HL-60 (cell line): ENCODE measurements around the gene ZNF746.
"Not testable (repeated sequence)": the region's sequence is repeated elsewhere in the genome, so short reads cannot be mapped to it uniquely, and the experiment has no call there.

ENCODE experiments used
- DNase-seq, 2 experiments: peaks; one replicate each; pipeline ENCODE4 v3.0.0-alpha.2; 2010 to 2020; ENCODE audit warnings: low read depth in 1 of 2, low spot score in 1 of 2
- H3K27ac ChIP-seq: fragments of 250-450 bp; sonication (Bioruptor Pico); replicated peaks from 2 replicates; pipeline ENCODE4 v1.5.1; 2020; ENCODE audit warnings: mild to moderate bottlenecking, moderate library complexity
- H3K27me3 ChIP-seq: fragments of 250-450 bp; sonication (Bioruptor Pico); 2 replicates; pipeline ENCODE4 v1.5.1; 2021; ENCODE audit warnings: mild to moderate bottlenecking, moderate library complexity; ENCODE audit not compliant: insufficient read depth, poor library complexity, severe bottlenecking
- H3K4me3 ChIP-seq: replicated peaks from 2 replicates; pipeline ENCODE4 v1.5.1; 2011; ENCODE audit warnings: mild to moderate bottlenecking, control low read depth, low read length; ENCODE audit not compliant: insufficient read depth
- CTCF ChIP-seq: IDR thresholded peaks from one replicate; pipeline ENCODE4 v1.5.1; 2011; ENCODE audit warnings: low read length, control low read depth, inconsistent platforms; ENCODE audit not compliant: insufficient read depth
- GABPA ChIP-seq: IDR thresholded peaks from 2 replicates; pipeline ENCODE4 v1.6.1; 2012; ENCODE audit warnings: low read depth
- POLR2AphosphoS5 ChIP-seq: IDR thresholded peaks from 2 replicates; pipeline ENCODE4 v1.6.1; 2012; ENCODE audit warnings: low read depth
- REST ChIP-seq: IDR thresholded peaks from 2 replicates; pipeline ENCODE4 v1.6.1; 2012; ENCODE audit warnings: low read depth; ENCODE audit not compliant: insufficient replicate concordance
- SPI1 ChIP-seq: IDR thresholded peaks from 2 replicates; pipeline ENCODE4 v1.6.1; 2012; ENCODE audit warnings: low read depth, mild to moderate bottlenecking, borderline replicate concordance

ZNF746 gene

GRCh38 chr7:149495785-149496641 lies 1.6 kb downstream of the ZNF746 start:
- TF ChIP-seq GABPA (no peak), SPI1 (no peak), REST (no peak), CTCF (no peak), POLR2AphosphoS5 (no peak)
- Histone ChIP-seq H3K27ac (no peak overlapping the region), H3K4me3 (peak overlapping the region; percentile 72; the same call in 1 of the 2 replicates), H3K27me3 (no peaks in the 10 kb centered on the region)
- no peak for DNase-seq

- peak; percentile 61 to 91 for DNase-seq
- no peak for TF ChIP-seq SPI1
- TF ChIP-seq CTCF, result no peak
- TF ChIP-seq POLR2AphosphoS5, result no peak
- no peak for TF ChIP-seq GABPA
- no peak for TF ChIP-seq REST
- no peak overlapping the region for H3K4me3 ChIP-seq
- H3K27ac ChIP-seq, result no peak overlapping the region; the same call in 1 of the 2 replicates
- H3K27me3 ChIP-seq, result no peaks in the 10 kb centered on the region
These were observed 2.8 kb downstream of the ZNF746 start for GRCh38 chr7:149494738-149495368.

GRCh38 chr7:149493975-149494374 lies 3.6 kb downstream of the ZNF746 start:
- DNase-seq, H3K27ac ChIP-seq, H3K27me3 ChIP-seq, H3K4me3 ChIP-seq: not testable (repeated sequence)

GRCh38 chr7:149493366-149493765 lies 4.2 kb downstream of the ZNF746 start:
- TF ChIP-seq REST, result no peak
- TF ChIP-seq SPI1, result no peak
- TF ChIP-seq POLR2AphosphoS5, result no peak
- TF ChIP-seq GABPA, result no peak
- TF ChIP-seq CTCF, result no peak

More at GRCh38 chr7:149493366-149493765, 4.2 kb downstream of the ZNF746 start:
- Histone ChIP-seq H3K4me3 (no peak overlapping the region), H3K27ac (no peak overlapping the region), H3K27me3 (no peaks in the 10 kb centered on the region)
- DNase-seq, result no peak
